HG03060 (cell line): ENCODE measurements around the gene ERBIN.
"Not testable (repeated sequence)": the region's sequence is repeated elsewhere in the genome, so short reads cannot be mapped to it uniquely, and the experiment has no call there.

Source experiments
- ATAC-seq: cut with Tn5 transposase; IDR thresholded peaks from one replicate; pipeline ENCODE4 v1.9.1; 2021; ENCODE audit warnings: low read depth, moderate number of reproducible peaks; ENCODE audit not compliant: unreplicated experiment

ERBIN gene

DNA sequence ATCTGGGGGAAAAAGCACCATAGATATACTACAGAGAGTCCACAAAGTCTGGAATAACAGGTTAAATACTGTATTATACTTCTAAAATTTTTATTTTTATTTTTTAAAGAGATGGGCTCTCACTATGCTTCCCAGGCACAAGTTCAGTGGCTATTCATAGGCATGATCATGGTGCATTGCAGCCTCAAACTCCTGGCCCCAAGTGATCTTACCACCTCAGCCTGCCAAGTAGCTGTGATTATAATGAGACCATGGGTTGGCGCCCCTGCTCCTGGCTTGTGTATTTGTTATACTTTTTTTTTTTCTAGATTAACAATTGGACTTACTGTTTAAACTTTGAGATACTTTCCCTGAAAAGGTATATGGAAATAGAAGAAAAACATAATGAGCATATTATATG, 25.9 kb downstream of the ERBIN start:
- no peak for ATAC-seq

DNA sequence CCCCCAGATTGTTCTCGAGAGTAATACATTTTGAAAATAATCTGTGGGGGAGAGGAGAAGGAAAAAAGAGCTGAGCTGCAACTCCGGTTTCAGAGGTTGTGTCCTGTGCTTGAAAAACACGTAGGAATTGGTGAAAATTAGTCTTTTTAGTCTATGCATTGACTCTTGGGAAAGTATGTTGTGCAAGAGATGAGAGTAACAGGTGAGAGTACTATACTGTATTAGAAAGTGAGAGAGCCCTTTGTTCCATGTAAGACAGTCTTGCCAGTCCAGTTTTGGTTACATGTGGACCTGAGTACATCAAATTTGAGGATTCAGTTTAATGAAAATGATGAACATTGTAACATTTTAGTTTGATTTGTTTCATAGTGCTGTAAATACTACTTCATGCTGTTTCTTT, 27.8 kb downstream of the ERBIN start:
- ATAC-seq, result no peak

DNA sequence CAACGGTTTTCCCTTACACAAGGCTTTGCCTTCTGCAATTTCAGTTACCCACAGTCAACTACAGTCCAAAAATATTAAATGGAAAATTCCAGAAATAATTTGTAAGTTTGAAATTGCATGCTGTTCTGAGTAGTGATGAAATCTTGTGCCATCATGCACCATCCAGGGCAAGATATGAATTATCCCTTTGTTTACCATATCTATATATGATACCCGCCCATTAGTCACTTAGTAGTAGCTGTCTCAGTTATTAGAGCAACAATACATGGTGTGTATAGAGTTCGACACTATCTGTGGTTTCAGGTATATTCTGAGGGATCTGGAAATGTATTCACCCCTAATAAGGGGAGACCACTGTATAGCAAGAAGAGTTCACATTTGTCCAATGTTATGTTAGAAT, 29.4 kb downstream of the ERBIN start:
- no peak for ATAC-seq

DNA sequence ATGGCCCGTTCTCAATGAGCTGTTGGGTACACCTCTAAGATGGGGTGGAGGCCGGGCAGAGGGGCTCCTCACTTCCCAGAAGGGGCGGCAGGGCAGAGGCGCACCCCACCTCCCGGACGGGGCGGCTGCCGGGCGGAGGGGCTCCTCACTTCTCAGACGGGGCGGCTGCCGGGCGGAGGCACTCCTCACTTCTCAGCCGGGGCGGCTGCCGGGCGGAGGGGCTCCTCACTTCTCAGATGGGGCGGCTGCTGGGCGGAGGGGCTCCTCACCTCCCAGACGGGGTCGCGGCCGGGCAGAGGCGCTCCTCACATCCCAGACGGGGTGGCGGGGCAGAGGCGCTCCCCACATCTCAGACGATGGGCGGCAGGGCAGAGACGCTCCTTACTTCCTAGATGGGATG, 31.3 kb downstream of the ERBIN start:
- ATAC-seq, result not testable (repeated sequence)

DNA sequence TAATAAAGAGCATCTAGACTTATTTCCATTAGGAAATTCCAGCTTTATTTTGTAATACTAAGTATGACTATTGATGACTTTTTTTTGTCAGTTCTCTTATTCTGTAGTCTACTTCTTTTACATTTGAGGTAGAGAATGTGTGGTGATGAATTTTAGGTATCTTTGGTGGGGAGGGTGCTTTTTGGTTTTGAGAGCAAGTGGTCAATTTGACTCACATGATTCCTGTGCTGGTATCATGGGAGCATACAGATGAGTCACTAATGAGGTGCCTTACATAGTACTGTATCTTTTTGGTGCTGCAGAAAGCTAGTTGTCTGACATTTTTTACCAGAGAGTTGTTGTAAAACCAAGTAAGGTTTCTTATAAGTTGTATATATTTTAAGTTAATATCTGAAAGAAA, 35.3 kb downstream of the ERBIN start:
- peak; percentile 91 for ATAC-seq

DNA sequence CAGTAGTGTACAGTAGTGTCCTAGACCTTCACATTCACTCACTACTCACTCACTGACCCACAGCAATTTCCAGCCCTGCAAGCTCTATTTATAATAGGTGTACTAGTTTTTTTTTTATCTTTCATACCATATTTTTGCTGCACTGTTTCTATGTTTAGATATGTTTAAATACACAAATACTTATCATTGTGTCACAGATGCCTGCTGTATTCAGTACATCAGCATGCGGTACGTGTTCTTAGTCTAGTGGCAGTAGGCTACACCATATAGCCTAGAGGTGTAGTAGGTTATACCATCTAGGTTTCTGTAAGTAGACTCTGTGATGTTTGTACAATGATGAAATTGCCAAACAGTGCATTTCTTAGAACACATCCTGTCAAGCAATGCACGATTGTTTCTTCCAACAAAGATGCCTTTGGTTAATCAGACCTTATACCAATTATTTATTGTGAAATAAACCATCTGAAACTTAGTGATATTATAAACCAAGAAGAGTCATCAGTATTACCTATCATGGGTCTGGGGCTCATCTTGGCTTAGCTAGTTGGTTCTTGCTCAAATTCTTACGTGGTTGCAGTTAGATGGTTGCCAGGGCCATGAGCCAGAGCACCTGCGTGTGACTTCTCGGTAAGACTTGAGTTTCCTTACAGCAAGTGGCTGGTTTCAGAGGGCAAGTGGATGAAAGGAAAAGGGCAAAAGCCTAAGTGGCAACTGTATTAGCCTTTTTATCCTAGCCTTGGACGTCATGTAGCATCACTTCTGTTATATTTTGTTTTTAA, 41.1 kb downstream of the ERBIN start:
- ATAC-seq, result no peak

DNA sequence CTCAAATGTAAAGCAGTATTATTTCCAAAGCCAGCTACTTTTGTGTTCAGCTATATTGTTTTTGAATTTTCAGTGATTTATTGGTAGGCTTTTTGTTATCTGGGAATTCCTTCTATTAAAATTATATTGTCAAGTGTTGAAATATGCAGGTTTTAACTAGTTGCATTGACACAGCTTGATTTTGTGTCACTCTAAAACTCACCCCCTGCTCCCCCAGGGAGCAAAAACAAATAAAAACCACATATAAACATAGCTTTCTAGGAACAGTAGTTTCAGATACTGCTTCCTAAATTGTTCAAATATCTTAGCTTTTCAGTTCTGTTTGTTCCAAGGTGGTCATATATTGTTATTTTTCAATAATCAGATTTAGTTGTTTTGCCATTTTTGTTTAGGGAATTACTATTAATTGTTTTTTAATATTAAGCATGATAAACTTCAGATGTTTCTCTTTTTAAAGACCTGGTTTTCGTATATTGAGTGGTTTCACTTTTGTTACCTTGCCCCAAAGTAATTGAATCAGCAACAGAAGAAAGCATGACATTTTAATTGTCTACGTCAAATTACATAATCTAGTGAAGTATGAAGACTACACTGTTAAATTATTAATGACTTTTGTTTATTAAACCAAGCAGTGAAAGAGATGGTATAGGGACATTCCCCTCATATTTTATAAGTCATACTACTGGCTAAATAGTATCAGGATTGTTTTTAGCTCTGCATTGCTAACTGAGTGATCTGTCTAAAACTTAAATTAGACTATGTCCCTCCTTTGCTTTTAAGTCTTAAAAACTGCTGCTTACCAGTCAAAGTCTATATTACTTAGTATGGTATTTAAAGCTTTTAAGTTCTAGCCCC, 43.4 kb downstream of the ERBIN start:
- no peak for ATAC-seq

DNA sequence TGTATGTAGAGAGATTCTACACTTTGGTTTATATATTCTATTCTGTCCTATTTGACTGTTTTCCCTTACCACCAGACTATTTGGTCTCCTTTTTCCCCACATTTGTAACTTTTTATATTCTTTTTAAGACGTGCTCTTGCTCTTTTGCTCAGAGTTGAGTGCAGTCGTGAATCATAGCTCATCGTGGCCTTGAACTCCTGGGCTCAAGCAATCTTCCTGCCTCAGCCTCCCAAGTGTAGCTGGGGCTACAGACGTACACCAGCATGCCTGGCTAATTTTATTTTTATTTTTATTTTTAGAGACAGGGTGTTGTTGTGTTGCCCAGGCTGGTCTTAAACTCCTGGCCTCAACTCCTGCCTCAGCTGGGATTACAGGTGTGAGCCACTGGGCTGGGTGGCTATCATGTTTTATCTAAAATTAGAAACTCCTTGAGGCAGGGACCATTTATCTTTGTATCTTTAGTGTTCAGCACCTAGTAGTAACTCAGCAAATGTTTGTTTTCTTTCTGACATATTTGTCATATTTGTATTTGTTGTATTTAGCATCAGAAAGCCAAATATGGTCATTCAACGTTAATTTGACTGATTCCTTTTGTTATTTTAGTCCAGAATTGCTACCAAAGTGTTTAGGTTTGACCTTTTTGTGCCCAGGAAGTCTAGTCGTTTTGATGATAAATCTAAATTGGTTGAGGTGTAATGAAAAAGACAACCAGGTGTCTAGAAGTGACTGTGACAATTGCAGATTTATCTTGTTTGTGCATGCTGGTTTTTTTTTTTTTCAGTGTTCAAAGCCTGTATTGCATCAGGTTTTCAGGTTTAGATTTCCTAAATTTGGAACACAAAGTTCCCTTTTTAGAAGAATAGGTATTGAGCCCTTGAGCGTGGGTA, 44.3 kb downstream of the ERBIN start:
- no peak for ATAC-seq

DNA sequence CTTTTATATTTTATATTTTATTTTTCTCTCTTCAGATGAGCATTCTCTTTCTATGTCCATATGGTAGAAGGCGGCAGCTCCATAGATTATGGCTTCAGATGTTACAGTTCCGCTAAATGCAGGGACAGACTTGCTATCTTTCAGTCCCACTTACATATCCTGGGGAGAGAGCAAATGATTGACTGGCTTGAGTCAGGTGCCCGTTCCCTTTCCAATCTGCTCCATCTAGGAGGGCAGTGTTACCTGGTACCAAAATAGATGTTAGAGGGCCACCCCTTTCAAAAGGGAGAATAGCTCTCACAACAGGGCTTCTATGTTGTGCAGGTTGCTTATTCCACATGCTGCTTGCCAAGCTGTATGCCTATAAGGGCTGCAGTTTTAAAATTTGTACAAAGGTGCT, 45.3 kb downstream of the ERBIN start:
- ATAC-seq, result no peak

DNA sequence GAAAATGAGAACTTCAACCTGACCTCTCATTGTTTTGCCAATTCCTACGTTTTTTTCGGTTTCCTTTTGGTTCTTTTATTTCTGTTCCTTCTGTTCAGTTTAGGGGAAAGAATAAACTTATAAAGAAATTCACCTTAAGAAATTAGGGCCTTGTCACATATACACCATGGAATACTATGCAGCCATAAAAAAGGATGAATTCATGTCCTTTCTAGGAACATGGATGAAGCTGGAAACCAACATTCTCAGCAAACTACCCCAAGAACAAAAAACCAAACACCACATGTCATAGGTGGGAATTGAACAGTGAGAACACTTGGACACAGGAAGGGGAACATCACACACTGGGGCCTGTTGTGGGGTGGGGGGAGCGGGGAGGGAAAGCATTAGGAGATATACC, 46.5 kb downstream of the ERBIN start:
- not testable (repeated sequence) for ATAC-seq

DNA sequence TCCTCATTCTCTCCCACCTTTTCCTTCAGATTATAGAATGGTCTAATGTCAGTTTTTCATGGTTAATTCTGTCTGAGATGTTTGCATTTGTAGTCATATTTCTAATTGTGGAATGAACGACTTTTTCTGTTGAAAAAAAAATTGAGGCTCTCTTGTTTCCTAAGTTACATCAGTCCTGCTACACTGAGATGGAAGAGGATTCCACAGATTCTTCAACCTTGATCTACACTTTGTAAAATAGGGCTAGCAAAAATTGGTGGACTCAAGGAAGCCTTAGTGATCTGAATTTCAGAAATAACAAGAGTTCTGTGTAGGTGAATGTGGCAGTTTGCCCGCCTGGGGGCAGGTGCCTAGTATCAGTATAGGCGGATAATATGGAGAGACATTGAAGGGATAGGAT, 51.9 kb downstream of the ERBIN start:
- no peak for ATAC-seq

DNA sequence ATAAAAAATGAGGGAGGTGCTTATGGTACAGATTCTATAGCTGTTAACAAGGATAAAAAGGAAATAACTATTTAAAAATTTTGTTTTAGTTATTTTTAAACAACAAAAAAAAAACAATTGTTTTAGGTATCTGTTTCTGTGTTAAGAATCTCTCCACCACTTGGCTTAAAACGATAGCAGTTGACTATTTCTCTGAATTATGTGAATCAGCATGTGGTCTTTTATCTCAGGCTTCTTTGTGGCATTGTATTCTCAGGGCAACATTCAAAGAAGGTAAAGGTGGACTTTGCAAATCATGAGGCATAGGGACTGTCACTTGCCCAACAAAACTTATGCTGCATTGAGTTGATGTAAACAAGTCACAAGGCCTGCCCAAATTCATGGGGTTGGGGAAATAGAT, 55.2 kb downstream of the ERBIN start:
- ATAC-seq, result no peak

DNA sequence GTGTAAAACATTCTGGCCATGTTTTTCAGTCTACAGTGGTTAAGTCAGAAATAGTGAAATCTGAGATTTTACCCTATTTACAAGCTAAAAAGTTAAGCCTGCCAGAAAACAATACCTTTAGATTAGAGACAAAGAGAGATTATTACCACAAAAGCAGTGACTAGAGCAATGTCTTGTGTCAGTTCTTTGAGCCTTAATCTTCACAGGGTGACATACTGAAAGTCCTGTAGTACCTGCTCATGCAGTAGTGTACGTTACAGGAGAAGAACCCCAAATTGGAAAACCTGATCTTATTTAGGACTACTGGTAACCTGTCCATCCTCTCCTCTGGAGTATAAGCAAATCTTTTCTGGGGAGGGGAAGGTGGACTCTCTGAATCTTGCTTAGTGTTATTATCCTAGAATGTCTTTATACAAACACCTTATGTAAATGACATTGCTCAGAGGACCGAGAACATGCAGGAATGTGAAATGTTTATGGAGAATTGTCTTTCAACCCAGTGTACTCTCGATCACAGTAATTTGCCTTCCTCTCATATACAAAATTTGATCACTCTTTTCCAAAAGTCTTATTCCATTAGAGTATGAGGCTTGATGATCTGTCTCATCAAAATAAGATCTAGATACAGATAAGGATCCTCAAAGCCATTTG, 55.7 kb downstream of the ERBIN start:
- ATAC-seq, result no peak

DNA sequence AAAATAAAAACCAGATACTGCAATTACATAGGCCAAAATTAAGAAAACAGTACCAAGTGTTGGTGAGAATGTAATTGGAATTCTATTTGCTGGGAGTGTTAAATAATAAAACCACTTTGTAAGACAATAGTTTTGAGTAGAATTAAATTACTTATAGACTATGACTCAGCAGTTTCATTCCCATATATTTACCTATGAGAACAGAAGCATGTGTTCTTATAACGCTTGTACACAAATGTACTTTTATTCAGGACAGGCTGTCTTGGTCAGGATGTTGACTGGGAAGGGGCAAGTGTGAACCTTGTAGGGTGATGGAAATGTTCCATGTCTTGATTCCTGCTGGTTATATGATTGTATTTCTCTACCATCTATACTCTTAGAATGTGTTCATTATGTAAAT, 56.3 kb downstream of the ERBIN start:
- no peak for ATAC-seq

DNA sequence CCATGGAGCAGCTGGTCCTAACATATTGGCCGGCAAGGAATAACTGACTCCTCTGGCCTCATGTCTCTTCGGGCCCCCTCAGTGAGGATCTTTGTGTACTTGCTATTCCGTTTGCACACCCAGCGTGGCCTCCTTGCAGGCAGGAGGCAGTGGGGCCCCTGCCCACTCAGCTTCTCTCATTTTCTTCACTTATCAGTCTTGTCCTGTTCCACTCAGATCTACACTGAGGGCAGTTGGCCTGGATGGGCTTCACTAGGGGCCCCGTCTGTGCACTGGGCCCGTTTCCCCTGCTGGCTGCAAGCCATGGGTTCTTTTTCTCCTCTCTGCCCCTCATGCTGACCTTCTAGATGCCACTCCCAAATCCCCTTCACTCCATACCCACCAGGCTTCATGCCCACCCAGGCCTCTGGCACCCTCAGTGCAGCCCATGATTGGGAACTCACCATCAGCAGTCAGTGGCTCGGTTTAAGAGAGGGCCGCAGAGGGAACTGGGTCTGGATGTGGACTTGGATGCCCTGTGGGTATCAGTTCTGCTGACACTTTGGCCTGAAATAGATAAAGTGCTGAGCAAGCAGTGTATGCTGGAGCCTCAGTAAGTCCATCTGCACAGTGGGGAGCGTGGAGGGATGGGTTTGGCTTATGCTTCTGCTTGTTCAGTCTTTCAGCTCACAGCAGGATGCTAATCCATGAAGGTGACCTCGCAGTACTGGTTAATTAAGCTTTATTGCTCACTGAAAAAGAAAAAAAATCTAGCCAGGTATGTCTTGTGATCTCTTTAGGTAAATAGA, 57.9 kb downstream of the ERBIN start:
- no peak for ATAC-seq

DNA sequence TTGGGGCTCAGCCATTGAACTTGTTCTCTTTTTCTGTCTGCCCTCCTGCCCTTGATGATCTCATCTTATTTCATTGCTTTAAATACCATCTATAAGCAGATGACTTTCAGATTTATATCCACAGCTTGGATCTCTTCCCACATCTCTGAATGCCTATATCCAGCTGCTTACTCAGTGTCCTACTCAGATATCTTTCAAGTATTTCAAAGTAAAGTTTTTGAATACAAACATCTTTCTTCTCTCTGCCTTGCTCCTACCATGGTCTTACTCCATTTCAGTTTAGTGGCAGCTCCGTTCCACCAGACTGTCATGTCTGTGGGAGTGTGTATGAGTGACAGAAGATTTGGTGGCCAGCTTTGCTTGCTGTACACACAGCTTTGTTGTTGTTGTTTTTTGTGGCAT, 59.7 kb downstream of the ERBIN start:
- no peak for ATAC-seq

DNA sequence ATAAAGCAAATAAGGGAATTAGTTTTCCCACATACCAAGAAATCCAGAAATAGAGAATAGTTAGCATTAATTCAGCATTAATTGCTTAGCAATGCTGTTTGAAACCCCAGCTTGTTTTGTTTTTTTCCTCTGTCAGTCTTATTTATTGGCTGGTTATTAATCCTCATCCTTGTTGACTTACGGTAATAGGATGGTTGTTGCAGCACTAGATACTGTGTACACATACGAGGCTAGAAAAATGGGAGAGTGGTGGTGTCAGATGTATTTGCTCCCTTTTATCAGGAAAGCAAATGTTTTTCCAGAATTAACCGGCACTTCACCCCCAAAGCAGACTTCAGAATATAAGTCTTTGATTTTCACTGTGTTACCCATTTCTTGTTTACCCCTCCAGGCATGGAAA, 60.4 kb downstream of the ERBIN start:
- ATAC-seq, result no peak

DNA sequence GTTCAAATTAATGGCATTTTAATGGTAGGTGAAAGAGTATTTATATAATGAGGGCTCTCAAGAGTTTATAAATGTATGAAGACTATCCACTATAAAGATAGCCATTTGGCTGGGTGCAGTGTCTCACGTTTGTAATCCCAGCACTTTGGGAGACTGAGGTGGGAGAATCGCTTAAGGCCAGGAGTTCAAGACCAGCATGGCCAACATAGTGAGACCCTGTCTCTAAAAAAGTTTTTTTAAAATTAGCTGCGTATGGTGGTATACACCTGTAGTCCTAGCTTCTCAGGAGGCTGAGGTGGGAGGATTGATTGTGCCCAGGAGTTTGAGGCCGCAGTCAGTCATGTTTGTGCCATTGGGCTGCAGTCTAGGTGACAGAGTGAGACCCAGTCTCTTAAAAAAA, 61.6 kb downstream of the ERBIN start:
- no peak for ATAC-seq

DNA sequence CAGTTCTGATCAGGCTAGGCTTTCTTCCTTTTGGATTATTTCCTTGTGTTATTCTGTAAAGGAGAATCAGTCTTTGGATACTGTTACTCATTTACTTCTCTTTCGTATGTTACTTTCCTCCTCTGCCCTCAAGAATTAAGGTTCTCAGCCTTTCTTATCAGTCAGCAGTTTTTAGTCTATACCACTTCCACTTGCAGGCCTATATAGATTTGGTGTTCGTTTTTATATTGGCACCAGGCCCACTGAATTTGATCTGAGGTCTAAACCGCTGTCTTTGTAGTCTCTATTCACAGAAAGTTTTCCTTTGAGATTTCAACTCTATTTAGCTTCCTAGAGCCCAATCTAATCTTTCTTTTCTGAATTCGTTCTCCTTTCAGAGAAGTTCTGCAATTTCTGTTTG, 62.8 kb downstream of the ERBIN start:
- no peak for ATAC-seq

DNA sequence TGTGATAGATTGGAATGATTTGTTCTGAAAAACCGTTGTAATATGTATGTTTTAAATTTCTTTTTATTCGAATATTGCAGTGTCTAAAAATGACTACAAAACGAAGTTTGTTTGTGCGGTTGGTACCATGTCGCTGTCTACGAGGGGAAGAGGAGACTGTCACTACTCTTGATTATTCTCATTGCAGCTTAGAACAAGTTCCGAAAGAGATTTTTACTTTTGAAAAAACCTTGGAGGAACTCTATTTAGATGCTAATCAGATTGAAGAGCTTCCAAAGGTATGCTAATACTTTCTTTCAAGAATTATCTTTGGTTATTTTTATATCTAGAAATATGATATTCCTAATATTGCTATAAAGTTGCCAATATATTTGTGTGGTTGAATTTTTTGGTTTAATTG, 66.3 kb downstream of the ERBIN start:
- no peak for ATAC-seq
